ENCODE data around the gene C1QTNF12.

Gene C1QTNF12

DNA sequence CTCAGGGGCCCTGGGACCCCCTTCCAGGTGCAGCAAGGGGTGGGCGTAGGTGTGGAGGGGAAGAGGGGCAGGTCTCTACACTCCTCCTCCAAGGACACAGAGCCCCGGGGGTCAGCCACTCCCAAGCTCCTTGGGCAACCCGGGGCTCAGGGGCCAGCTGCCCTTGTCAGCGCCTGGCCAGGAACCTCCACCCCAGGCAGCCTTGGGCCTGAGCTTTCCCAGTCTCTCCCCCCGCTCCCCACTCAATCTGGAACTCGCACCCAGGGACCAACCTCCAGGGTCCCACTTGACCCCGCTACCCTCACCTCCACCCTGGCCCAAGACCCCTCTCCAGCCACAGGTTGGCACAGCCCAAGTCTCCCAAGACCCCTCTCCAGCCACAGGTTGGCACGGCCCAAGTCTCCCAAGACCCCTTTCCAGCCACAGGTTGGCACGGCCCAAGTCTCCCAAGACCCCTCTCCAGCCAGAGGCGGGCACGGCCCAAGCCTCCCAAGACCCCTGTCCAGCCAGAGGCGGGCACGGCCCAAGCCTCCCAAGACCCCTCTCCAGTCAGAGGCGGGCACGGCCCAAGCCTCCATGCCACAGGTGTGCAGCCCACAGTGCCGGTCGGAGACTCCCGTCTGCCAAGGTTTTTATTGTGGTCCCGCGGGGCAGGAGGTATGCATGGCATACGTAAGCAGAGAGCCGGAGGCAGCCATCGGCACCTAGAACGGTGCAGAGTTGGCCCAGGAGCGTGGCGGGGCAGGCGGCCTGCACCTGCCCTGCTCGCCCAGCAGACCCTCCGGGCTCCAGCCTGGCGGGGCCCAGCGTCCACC, 35.6 kb downstream of the C1QTNF12 start:
- Histone ChIP-seq H3K9me3 (ENCODE audit: control insufficient read depth, low read length) (no peaks in the 10 kb centered on the region), H3K27me3 (ENCODE audit: control insufficient read depth, insufficient read depth, low read length, poor library complexity, severe bottlenecking) (peaks cover 18% of the 10 kb centered on the region), H3K27ac (ENCODE audit: insufficient read depth, low read depth, low read length, poor library complexity, severe bottlenecking) (no peak overlapping the region), H3K4me1 (ENCODE audit: control insufficient read depth, insufficient read depth, low read length) (peaks cover 7% of the 10 kb centered on the region), H3K36me3 (ENCODE audit: control insufficient read depth, insufficient read depth, low read length) (no peaks in the 10 kb centered on the region), H3K4me3 (ENCODE audit: insufficient read depth, low read depth, low read length) (no peak overlapping the region)
- WGBS, 2 experiments = 94% methylated on average over 31 of the region's 31 CpGs

- H3K4me3 ChIP-seq (ENCODE audit: insufficient read depth, low read depth, low read length) = no peak overlapping the region
- WGBS, 2 experiments = 89 to 90% methylated on average over 37 to 38 of the region's 38 CpGs
- H3K27me3 ChIP-seq (ENCODE audit: control insufficient read depth, insufficient read depth, low read length, poor library complexity, severe bottlenecking) = peaks cover 36% of the 10 kb centered on the region
- H3K4me1 ChIP-seq (ENCODE audit: control insufficient read depth, insufficient read depth, low read length) = peaks cover 8% of the 10 kb centered on the region
- H3K9me3 ChIP-seq (ENCODE audit: control insufficient read depth, low read length) = no peaks in the 10 kb centered on the region
- H3K27ac ChIP-seq (ENCODE audit: insufficient read depth, low read depth, low read length, poor library complexity, severe bottlenecking) = no peak overlapping the region
- no peaks in the 10 kb centered on the region for H3K36me3 ChIP-seq (ENCODE audit: control insufficient read depth, insufficient read depth, low read length)
Observed at GRCh38 chr1:1208713-1209433, 37.6 kb downstream of the C1QTNF12 start.

GRCh38 chr1:1207571-1207892, 39.0 kb downstream of the C1QTNF12 start:
- Histone ChIP-seq H3K4me1 (ENCODE audit: control insufficient read depth, insufficient read depth, low read length) (peaks cover 8% of the 10 kb centered on the region), H3K9me3 (ENCODE audit: control insufficient read depth, low read length) (no peaks in the 10 kb centered on the region), H3K36me3 (ENCODE audit: control insufficient read depth, insufficient read depth, low read length) (no peaks in the 10 kb centered on the region), H3K27me3 (ENCODE audit: control insufficient read depth, insufficient read depth, low read length, poor library complexity, severe bottlenecking) (peaks cover 49% of the 10 kb centered on the region), H3K27ac (ENCODE audit: insufficient read depth, low read depth, low read length, poor library complexity, severe bottlenecking) (no peak overlapping the region), H3K4me3 (ENCODE audit: insufficient read depth, low read depth, low read length) (no peak overlapping the region)
- WGBS, 2 experiments = 87 to 89% methylated on average over 11 of the region's 11 CpGs

GRCh38 chr1:1206966-1207531, 39.5 kb downstream of the C1QTNF12 start:
- no peak overlapping the region for H3K27ac ChIP-seq (ENCODE audit: insufficient read depth, low read depth, low read length, poor library complexity, severe bottlenecking)
- H3K36me3 ChIP-seq (ENCODE audit: control insufficient read depth, insufficient read depth, low read length) = no peaks in the 10 kb centered on the region
- 81 to 83% methylated on average over 19 of the region's 19 CpGs for WGBS, 2 experiments
- H3K4me3 ChIP-seq (ENCODE audit: insufficient read depth, low read depth, low read length) = no peak overlapping the region
- H3K4me1 ChIP-seq (ENCODE audit: control insufficient read depth, insufficient read depth, low read length) = peaks cover 8% of the 10 kb centered on the region
- H3K9me3 ChIP-seq (ENCODE audit: control insufficient read depth, low read length) = no peaks in the 10 kb centered on the region
- peaks cover 53% of the 10 kb centered on the region for H3K27me3 ChIP-seq (ENCODE audit: control insufficient read depth, insufficient read depth, low read length, poor library complexity, severe bottlenecking)

DNA sequence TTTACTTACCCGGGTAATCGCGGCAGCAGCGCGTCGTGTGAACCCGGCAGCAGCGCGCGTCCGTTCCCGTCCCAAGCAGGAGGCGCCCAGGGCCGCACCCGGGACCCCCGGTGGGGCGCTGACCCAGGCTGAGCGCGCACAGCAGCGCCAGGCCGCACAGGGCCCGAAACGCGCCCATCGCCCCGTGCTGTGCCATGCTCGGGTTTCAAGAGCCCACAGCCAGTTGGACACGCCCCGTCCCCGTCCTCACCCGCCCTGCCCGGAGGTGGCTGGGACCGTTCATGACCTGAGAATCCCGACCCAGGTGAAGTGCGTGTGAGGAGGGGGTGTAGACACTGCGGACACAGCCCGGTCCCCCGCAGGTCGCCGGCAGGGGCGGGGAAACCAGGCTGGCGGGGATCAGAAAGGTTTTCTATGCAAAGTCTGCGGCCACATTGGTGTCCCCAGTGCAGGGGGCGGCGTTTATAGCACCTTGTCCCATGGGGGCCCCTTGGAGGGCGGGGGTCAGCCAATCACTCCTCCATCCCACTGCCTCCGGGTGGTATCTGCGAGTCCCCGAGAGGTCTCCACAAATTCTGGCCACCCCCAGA, 40.1 kb downstream of the C1QTNF12 start, which contains the start of gene TNFRSF18:
Gene TNFRSF18, minus strand, starts transcription at position 217 of the 590 bp plus-strand sequence. Its CDS starts 21 bp downstream, at position 196.
- WGBS, 2 experiments = 10% methylated on average over 49 of the region's 49 CpGs
- H3K27me3 ChIP-seq (ENCODE audit: control insufficient read depth, insufficient read depth, low read length, poor library complexity, severe bottlenecking) = peaks cover 56% of the 10 kb centered on the region
- H3K27ac ChIP-seq (ENCODE audit: insufficient read depth, low read depth, low read length, poor library complexity, severe bottlenecking) = no peak within 1 kb of the TSS
- no peaks in the 10 kb centered on the region for H3K9me3 ChIP-seq (ENCODE audit: control insufficient read depth, low read length)
- H3K36me3 ChIP-seq (ENCODE audit: control insufficient read depth, insufficient read depth, low read length) = no peaks in the 10 kb centered on the region
- peaks cover 8% of the 10 kb centered on the region for H3K4me1 ChIP-seq (ENCODE audit: control insufficient read depth, insufficient read depth, low read length)
- H3K4me3 ChIP-seq (ENCODE audit: insufficient read depth, low read depth, low read length) = peak within 1 kb of the TSS; percentile 23

DNA sequence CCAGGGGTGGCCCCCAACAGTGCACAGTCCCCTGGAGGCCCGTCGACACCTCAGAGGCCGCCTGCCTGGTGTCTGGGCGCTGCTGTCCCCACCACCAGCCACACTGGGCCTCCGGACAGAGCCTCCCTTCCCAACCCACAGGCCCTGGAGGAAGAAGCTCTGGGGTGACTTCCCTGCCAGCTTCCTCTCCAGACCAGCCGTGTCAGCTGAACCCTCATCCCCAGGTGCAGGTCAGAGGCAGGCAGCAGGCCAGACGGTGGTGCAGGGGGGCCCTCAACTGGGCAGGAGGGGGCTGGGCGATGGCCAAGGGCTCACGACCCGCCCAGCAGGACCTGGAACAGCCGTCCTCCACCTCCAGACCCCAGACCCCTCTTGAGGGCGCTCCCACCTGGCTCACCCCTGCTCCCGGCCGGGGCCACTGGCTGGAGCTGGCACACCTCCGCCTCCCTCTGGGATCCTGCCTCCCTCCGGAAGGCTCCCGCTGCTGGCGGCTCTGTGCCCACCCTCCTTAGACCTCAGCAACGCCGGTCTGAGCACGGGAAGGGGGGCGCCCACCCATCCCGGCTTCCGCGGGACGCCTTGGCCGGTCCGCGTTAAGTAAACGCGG, 40.6 kb downstream of the C1QTNF12 start:
- WGBS, 2 experiments = 33% methylated on average over 31 of the region's 31 CpGs
- H3K9me3 ChIP-seq (ENCODE audit: control insufficient read depth, low read length) = no peaks in the 10 kb centered on the region
- peaks cover 8% of the 10 kb centered on the region for H3K4me1 ChIP-seq (ENCODE audit: control insufficient read depth, insufficient read depth, low read length)
- H3K27me3 ChIP-seq (ENCODE audit: control insufficient read depth, insufficient read depth, low read length, poor library complexity, severe bottlenecking) = peaks cover 62% of the 10 kb centered on the region
- no peaks in the 10 kb centered on the region for H3K36me3 ChIP-seq (ENCODE audit: control insufficient read depth, insufficient read depth, low read length)
- H3K27ac ChIP-seq (ENCODE audit: insufficient read depth, low read depth, low read length, poor library complexity, severe bottlenecking) = no peak overlapping the region
- peak overlapping the region; percentile 23 for H3K4me3 ChIP-seq (ENCODE audit: insufficient read depth, low read depth, low read length)

- H3K4me3 ChIP-seq (ENCODE audit: insufficient read depth, low read depth, low read length) = no peak overlapping the region
- H3K4me1 ChIP-seq (ENCODE audit: control insufficient read depth, insufficient read depth, low read length) = peaks cover 8% of the 10 kb centered on the region
- H3K9me3 ChIP-seq (ENCODE audit: control insufficient read depth, low read length) = no peaks in the 10 kb centered on the region
- H3K27me3 ChIP-seq (ENCODE audit: control insufficient read depth, insufficient read depth, low read length, poor library complexity, severe bottlenecking) = peaks cover 69% of the 10 kb centered on the region
- no peaks in the 10 kb centered on the region for H3K36me3 ChIP-seq (ENCODE audit: control insufficient read depth, insufficient read depth, low read length)
- WGBS, 2 experiments = 88 to 90% methylated on average over 19 of the region's 19 CpGs
- no peak overlapping the region for H3K27ac ChIP-seq (ENCODE audit: insufficient read depth, low read depth, low read length, poor library complexity, severe bottlenecking)
Observed at GRCh38 chr1:1204998-1205768, 41.3 kb downstream of the C1QTNF12 start.

- Histone ChIP-seq H3K36me3 (ENCODE audit: control insufficient read depth, insufficient read depth, low read length) (no peaks in the 10 kb centered on the region), H3K9me3 (ENCODE audit: control insufficient read depth, low read length) (no peaks in the 10 kb centered on the region), H3K27ac (ENCODE audit: insufficient read depth, low read depth, low read length, poor library complexity, severe bottlenecking) (no peak overlapping the region), H3K27me3 (ENCODE audit: control insufficient read depth, insufficient read depth, low read length, poor library complexity, severe bottlenecking) (peaks cover 70% of the 10 kb centered on the region), H3K4me1 (ENCODE audit: control insufficient read depth, insufficient read depth, low read length) (peaks cover 8% of the 10 kb centered on the region), H3K4me3 (ENCODE audit: insufficient read depth, low read depth, low read length) (no peak overlapping the region)
- WGBS, 2 experiments = 91 to 93% methylated on average over 8 of the region's 8 CpGs
Observed at GRCh38 chr1:1204425-1204920, 42.0 kb downstream of the C1QTNF12 start.

All from ectodermal cell (in vitro differentiated cells).